ENCODE results near the gene NDUFS7. TPM values are rescaled to one million over a fixed set of nuclear protein-coding genes. Genes with fewer than 3 reads are reported as not detected.

NDUFS7 gene
- total RNA-seq, 1 experiment from 2014 or later, result 135 TPM

DNA sequence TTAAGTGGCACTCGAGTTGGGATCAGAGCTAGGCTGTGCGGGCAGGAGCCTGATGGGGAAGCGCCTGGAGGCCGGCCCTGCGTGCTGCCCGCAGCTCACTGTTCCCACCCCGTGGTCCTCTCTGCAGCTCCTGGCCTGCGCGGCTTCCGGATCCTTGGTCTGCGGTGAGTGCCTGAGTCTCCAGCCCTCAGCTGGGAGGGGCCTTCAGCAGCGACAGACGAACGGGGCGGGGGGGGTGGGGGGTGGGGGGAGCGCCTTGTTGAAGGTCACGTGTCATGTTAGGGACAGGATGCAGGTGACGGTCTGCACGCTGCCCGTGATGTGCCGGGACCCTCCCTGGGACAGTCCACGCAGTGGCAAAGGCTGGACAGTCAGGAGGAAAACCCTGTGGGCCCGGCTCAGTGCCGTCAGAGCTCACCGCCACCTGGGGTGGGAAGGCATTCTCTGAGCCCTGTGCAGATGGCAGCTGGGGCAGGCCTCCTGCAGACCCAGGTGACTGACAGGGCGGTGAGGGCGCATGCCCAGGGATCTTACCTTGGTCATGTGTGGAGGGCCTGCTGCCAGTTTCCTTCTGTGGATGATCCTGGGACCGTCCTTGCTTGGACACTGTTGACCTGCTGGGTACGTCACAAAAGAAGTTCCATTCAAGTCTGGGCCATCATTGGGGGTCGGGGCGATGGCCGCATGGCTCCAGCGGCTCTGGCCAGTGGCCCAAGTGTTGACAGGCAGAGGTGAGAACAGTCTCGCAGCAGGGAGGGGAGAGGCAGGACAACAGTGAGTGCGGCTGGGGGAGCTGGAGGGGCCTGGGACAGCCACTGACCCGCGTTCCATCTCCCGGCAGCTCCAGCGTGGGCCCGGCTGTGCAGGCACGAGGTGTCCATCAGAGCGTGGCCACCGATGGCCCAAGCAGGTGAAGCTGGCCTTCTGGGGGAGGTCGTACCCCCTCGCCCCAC is 4.3 kb downstream of the NDUFS7 start:
- no TSS peak for BruUV-seq (replicated peaks)
- H3K27me3 Mint-ChIP-seq (ENCODE audit: insufficient read depth, unreplicated experiment), result no peaks in the 10 kb centered on the region
- no peaks in the 10 kb centered on the region for H3K9me3 Mint-ChIP-seq (ENCODE audit: unreplicated experiment)
- intact Hi-C loops (cut with micrococcal nuclease), result loop anchor here (10.0 kb wide), 2 partner anchors 73 to 113 kb away; partner anchors contain the start of gene FAM174C
- H3K36me3 Mint-ChIP-seq (ENCODE audit: insufficient read depth, unreplicated experiment), result peaks cover 57% of the 10 kb centered on the region
- TF ChIP-seq, protein P1, sequence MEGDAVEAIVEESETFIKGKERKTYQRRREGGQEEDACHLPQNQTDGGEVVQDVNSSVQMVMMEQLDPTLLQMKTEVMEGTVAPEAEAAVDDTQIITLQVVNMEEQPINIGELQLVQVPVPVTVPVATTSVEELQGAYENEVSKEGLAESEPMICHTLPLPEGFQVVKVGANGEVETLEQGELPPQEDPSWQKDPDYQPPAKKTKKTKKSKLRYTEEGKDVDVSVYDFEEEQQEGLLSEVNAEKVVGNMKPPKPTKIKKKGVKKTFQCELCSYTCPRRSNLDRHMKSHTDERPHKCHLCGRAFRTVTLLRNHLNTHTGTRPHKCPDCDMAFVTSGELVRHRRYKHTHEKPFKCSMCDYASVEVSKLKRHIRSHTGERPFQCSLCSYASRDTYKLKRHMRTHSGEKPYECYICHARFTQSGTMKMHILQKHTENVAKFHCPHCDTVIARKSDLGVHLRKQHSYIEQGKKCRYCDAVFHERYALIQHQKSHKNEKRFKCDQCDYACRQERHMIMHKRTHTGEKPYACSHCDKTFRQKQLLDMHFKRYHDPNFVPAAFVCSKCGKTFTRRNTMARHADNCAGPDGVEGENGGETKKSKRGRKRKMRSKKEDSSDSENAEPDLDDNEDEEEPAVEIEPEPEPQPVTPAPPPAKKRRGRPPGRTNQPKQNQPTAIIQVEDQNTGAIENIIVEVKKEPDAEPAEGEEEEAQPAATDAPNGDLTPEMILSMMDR (IDR thresholded peaks at IDR 0.05; ENCODE audit: unreplicated experiment), result no peak
- CTCF ChIA-PET, result interaction anchor here (0.5 to 1.5 kb wide), 3 partner anchors 15 to 108 kb away, joined by 3 to 5 read pairs (median 3); no protein-coding TSS in a partner anchor
- peaks cover 6% of the 10 kb centered on the region for H3K4me1 Mint-ChIP-seq (ENCODE audit: insufficient read depth, unreplicated experiment)
- POLR2A ChIA-PET, result no interaction called here
- no peak overlapping the region for H3K27ac Mint-ChIP-seq (ENCODE audit: low read depth, unreplicated experiment)
- no peak overlapping the region for H3K4me3 Mint-ChIP-seq (ENCODE audit: unreplicated experiment)
- DNase-seq (ENCODE audit: unreplicated experiment), result no peak

DNA sequence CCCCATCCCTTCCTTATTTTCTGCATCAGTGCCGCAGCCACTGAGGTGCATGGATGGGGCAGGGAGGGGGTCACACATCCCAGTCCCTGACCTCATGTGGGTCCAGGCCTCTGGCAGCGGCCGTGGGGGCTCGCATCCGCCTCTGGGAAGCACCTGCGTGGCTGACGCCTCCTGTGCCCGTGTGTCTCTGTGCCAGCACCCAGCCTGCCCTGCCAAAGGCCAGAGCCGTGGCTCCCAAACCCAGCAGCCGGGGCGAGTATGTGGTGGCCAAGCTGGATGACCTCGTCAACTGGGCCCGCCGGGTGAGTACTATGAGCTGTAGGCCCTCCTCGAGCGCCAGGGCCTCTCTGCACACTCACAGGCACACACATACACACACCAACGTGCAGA is 4.9 kb downstream of the NDUFS7 start:
- Mint-ChIP-seq H3K4me1 (ENCODE audit: insufficient read depth, unreplicated experiment) (peaks cover 6% of the 10 kb centered on the region), H3K36me3 (ENCODE audit: insufficient read depth, unreplicated experiment) (peaks cover 55% of the 10 kb centered on the region), H3K27me3 (ENCODE audit: insufficient read depth, unreplicated experiment) (no peaks in the 10 kb centered on the region), H3K27ac (ENCODE audit: low read depth, unreplicated experiment) (no peak overlapping the region), H3K4me3 (ENCODE audit: unreplicated experiment) (no peak overlapping the region), H3K9me3 (ENCODE audit: unreplicated experiment) (no peaks in the 10 kb centered on the region)
- CTCF ChIA-PET, result interaction anchor here (1.4 to 1.5 kb wide), 2 partner anchors 14 to 109 kb away, joined by 3 to 5 read pairs; no protein-coding TSS in a partner anchor
- intact Hi-C loops (cut with micrococcal nuclease), result loop anchor here (10.0 kb wide), 2 partner anchors 74 to 114 kb away; partner anchors contain the start of gene FAM174C
- no peak for DNase-seq (ENCODE audit: unreplicated experiment)
- POLR2A ChIA-PET, result no interaction called here
- TF ChIP-seq, protein P1 (IDR thresholded peaks at IDR 0.05; ENCODE audit: unreplicated experiment), result no peak
- BruUV-seq (replicated peaks), result no TSS peak

DNA sequence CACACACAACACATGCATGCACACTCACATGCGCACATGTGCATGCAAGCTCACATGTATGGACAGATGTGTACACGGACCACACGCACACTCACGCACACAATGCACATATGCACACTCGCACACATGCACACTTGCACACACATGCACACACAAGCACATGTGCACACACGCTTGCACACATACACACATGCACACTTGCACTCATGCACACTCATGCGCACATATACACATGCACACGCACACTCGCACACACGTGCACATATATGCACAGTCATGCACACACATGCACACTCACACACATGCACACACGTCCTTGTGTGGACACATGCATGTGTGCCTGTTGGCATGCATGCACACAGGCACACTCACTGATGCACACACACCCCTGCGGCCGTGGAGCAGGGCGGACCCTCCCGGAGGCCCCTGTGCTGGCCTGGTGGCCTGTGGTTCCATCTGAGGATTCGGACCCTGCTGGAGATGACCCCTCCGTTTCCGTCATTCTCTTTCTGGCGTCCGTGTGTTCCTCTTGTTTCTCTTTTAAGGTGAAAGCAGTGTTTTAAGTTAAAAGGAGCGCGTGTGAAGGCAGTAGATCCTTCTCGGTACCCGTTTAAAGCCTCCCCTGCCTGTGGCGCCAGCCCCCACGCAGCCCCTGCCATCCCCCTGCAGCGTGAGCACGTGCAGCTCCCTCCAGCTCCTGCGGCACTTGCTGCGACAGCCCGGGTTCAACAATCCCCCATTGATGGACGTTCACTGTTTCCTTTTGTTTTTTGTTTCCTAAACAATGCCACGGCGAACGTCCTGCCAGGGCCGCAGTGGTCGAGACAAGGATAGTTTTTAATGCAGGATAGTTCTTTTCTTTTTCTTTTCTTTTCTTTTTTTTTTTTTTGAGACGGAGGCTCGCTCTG is 5.6 kb downstream of the NDUFS7 start:
- DNase-seq (ENCODE audit: unreplicated experiment), result no peak
- POLR2A ChIA-PET, result no interaction called here
- no TSS peak for BruUV-seq (replicated peaks)
- H3K27me3 Mint-ChIP-seq (ENCODE audit: insufficient read depth, unreplicated experiment), result no peaks in the 10 kb centered on the region
- H3K9me3 Mint-ChIP-seq (ENCODE audit: unreplicated experiment), result no peaks in the 10 kb centered on the region
- CTCF ChIA-PET, result interaction anchor here (0.8 to 1.5 kb wide), 3 partner anchors 14 to 110 kb away, joined by 3 to 5 read pairs (median 3); no protein-coding TSS in a partner anchor
- H3K36me3 Mint-ChIP-seq (ENCODE audit: insufficient read depth, unreplicated experiment), result peaks cover 51% of the 10 kb centered on the region
- no peak overlapping the region for H3K27ac Mint-ChIP-seq (ENCODE audit: low read depth, unreplicated experiment)
- peaks cover 4% of the 10 kb centered on the region for H3K4me1 Mint-ChIP-seq (ENCODE audit: insufficient read depth, unreplicated experiment)
- H3K4me3 Mint-ChIP-seq (ENCODE audit: unreplicated experiment), result no peak overlapping the region
- TF ChIP-seq, protein P1 (IDR thresholded peaks at IDR 0.05; ENCODE audit: unreplicated experiment), result no peak
- intact Hi-C loops (cut with micrococcal nuclease), result loop anchor here (10.0 kb wide), 2 partner anchors 74 to 114 kb away; partner anchors contain the start of gene FAM174C
